Adrenal gland (tissue), 5 donors: ENCODE results near the gene HOXB7.

ENCODE experiments used
- POLR2A ChIP-seq, 2 donors: fragments of 450-650 bp; IDR thresholded peaks; one replicate each; pipeline ENCODE4 v1.6.1; 2017; ENCODE audit warnings: antibody characterized with exemption in 2 of 2, mild to moderate bottlenecking in 2 of 2, moderate library complexity in 1 of 2
- TF ChIP-seq, protein P1 (sequence below), 6 experiments: fragments of 450-650 bp in 4 of 6; fragments of 200-600 bp in 2 of 6; sonication (generic) in 1 of 6; IDR thresholded peaks; 1 replicate in 5 of 6; 2 replicates in 1 of 6; pipeline versions ENCODE4 v1.5.1 to v1.8.0; 2016 to 2021; ENCODE audit warnings: antibody characterized with exemption in 6 of 6, mild to moderate bottlenecking in 2 of 6, moderate library complexity in 1 of 6
- donor health status: DM: no; HTN: no; CAD: no.

DNA sequence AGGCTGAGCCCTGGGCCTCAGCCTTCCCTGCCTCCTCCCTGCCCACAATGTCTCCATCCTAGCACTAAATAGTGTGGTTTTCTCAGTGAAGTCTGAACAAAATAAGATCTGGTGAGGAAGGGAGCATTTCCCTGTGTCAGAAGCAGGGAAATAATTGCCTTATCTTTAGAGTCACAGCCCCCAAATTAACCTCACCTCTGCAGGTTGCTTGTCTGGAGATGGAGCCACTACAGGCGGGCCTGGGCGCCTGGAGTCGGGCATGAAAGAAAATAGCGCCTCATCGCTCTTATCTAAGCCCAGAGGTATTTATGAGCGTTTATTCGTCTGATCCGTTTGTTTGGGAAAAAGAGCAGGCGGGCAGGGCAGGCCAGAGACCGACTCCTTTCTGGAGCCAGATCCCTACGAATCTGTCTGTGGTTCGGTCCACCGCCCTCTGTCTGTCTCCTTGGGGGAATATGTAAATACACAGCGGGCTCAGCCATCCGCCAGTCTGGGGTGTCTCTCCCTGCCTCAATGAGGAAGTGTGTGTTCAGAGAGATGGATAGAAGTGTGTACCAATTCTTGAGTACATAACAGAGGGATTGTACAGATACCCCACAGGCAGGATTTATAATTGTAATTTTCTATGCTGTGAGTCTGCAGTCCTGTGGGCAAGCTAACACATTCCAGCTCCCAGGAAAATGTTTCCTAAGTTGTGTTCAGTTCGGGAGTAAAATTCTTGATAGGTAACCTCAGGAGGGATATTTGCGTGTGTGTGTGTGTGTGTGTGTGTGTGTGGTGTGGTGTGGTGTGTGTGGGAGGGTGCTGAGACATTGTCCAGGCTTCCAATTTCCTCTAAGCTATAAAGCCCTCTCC lies 10.3 kb downstream of the HOXB7 start:
- TF ChIP-seq, protein P1, sequence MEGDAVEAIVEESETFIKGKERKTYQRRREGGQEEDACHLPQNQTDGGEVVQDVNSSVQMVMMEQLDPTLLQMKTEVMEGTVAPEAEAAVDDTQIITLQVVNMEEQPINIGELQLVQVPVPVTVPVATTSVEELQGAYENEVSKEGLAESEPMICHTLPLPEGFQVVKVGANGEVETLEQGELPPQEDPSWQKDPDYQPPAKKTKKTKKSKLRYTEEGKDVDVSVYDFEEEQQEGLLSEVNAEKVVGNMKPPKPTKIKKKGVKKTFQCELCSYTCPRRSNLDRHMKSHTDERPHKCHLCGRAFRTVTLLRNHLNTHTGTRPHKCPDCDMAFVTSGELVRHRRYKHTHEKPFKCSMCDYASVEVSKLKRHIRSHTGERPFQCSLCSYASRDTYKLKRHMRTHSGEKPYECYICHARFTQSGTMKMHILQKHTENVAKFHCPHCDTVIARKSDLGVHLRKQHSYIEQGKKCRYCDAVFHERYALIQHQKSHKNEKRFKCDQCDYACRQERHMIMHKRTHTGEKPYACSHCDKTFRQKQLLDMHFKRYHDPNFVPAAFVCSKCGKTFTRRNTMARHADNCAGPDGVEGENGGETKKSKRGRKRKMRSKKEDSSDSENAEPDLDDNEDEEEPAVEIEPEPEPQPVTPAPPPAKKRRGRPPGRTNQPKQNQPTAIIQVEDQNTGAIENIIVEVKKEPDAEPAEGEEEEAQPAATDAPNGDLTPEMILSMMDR (IDR thresholded peaks at IDR 0.05), result no peak
- TF ChIP-seq POLR2A (IDR thresholded peaks at IDR 0.05), result no peak
